ENCODE results near the gene EDNRA.

The EDNRA gene

DNA sequence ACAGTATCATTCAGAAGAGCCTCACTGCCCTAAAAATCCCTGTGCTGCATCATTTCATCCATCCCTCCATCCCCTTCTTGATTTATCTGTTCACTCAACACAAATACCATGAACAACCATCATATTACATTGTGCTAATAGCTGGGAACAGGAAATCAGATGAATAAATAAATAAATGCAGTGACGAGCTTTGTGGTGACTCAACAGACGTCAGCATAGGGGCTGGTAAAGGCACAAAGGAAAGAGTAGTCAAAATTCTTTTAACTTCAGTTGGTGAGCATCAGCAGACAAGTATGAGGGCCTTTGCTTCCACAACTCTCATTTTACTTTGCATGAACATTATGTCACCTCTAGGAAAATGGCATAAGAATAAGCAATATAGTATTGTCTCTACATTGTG is 65.5 kb downstream of the EDNRA start:
- DNase-seq = no peak

DNA sequence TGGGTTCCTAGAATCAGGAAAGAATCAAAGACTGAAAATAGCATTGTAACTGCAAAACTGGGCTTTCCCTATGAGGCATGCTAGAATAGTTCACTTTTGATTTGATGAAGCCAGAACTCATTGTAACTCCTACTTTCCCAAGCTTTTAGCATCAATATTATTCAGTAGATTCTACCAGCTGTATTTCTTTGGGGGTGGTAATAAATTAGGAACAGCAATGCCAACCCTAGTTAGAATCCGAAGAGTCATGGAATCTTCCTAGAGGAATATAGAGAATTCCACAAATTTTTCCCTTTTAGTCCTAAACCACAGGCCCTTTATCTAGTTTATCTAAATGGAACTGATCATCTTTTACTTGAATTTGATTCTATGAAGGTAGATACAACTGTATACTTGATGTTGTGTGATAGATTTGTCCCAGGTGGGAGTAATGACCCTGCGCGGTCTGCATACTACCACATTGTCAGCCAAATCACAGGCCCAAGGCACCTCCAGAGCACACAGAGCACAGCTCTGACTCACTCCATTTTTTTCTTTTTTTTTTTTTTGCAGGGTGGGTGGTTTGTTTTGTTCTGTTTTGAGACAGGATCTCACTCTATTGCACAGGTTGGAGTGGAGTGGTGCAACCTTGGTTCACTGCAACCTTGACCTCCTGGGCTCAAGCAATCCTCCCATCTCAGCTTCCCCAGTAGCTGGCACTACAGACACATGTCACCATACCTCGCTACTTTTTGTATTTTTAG is 66.6 kb downstream of the EDNRA start:
- no peak for DNase-seq

DNA sequence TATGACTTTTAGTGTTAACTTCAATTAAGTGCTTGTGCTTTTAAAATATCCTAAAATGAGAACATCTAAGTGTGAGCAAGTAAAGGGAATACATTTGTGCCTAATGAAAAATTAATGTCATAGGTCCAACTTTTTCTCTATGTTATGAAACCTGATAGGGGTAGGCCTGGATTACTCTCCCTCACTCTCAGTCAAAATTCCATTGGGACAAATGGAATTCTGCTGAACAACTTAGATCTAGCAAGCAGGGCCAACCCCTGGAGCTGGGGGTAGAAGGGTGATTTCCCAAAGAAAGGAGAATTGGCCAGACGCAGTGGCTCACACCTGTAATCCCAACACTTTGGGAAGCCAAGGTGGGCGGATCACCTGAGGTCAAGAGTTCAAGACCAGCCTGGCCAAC is 67.4 kb downstream of the EDNRA start:
- DNase-seq = no peak

DNA sequence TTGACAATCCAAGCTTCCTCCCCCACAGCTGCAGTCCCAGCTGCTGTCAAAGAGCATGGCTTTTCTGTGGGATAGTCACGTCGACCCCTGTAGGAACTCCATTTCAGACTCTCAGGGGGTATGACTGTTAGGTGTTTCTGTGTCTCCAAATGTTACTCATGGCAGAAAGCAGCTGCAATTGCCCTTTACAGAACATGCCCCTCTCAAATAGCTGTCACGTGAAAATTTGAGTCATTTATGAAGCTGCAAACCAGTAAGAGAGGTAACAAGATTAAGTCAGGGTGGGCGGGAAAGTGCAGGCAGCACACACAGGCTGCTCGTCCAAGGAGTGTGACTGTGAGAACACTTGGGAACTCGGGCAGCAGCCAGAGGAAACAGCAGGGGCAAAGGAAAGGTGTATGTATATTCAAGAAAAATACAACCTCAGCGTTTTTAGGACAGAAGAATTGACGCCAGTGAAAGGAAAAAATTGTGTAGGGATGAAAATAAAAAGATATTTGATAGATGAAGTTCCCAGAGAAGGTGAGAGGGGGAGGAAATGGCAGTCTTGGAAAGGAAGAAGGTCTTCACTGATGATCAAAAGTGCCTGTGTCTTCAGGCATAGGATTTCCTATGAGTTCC is 69.8 kb downstream of the EDNRA start:
- no peak for DNase-seq

DNA sequence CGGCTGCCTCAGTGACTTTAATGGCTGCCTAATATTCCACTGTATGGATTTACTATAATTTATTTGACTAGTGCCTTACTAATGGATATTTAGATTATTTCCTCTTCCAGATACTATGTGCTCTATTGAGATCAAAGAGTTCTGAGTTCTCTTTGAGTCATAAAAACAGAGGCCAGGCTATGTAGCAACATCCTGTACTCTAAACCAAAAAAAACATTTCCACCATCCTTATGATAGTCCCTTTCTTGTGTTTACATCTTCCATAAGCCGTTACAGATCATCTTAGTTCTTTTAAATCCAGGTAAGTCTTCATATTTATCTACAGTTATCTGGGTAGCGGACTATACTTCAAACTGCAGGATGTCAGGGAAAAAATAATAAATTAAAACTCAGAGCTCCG is 79.7 kb downstream of the EDNRA start:
- DNase-seq = no peak

DNA sequence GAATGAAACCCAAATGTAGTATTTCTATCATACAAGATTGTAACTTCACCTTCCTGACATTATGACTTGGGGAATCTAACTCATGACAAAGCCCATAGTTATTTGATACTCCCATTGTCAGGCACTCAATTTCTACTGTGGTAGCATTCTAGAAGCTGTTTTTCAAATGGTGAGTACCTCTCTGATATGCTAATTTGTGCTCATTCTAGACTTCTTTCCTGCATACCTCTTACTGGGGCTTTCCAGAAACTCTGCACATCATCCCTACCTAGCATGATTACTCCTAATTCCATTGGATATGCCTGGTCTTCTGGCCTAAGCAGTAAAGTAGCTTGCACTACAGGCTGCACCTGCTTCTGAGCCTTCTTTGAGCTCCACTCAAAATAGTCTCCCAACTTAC is 85.9 kb downstream of the EDNRA start:
- no peak for DNase-seq

DNA sequence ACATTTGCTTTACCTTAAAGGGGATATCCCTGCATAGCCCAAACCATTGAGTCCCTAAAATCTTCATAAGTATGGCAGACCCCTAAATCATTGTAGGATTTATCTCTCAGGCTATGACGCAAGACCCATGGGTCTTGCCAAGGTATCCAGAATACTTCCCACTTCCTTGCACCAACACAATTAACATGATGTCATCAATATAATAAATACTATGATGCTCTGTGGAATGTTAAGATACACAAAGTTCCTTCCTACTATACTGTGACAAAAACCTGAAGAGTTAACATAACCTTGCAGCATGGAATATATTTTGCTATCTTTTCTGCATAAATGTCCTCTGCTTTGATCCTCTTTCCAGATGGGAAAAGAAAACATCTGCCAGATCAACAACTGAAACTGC is 86.4 kb downstream of the EDNRA start:
- no peak for DNase-seq

DNA sequence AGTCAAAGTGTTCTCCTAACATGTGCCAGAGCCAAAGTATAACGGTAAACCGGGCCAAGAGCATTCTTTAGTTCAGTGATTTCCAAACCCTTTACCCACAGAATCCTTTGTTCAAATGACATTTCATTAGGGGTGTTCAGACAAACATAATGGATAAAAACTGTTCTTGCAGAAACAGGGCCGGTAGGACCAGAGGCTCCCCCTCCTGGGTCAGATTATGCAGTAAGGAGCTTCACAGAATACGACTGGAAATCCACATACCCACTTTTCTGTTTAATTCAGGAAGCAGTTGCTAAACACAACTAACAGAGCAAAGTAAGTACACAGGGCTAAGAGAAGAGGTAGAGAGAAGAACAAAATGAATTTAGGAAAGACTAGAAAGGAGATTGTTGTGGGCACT is 89.7 kb downstream of the EDNRA start:
- DNase-seq = no peak

DNA sequence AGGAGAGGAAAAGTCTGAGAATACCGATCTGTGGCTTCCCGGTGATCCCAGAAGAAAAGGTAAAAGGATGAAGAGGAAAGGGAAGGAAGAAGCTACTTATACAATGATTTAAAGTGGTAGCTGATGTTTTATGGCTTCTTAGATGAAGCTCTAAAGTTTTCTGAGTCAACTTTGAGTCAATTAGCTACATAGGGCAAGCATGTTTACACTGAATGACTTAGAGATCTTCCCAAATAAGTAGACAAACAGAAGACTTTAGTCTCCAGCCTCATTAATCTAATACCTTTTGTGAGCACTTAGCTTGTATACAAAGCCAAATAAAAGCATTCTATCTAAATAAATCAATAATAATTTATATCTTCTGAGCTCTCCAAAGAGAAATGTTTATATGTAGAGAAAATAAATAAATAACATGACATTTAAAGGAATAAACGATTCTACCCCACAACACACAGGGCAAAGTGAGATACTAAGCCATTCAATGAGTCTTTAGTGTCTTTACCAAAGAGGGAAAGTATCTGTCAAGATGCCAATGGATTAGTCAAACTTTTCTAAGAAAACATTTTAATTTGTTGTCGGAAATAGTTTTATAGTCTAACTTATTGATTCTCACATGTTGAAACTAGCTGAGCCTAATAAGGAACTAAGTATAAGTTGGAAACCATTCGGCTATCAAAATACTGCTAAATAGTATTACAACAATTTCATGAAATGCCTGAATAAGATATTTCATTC is 90.3 kb downstream of the EDNRA start:
- no peak for DNase-seq

DNA sequence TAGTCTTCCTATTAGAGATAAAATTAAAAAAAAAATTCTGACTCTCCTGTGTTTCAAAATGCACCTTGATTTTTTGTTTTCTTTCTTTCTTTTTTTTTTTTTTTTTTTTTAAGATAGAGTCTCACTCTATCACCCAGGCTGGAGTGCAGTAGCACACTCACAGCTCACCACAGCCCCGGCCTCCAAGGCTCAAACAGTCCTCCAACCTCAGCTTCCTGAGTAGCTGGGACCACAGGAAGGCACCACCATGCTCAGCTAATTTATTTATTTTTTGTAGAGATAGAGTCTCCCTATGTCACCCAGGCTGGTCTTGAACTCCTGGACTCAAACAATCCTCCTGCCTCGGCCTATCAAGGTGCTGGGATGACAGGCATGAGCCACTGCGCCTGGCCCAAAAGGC is 95.2 kb downstream of the EDNRA start:
- no peak for DNase-seq

DNA sequence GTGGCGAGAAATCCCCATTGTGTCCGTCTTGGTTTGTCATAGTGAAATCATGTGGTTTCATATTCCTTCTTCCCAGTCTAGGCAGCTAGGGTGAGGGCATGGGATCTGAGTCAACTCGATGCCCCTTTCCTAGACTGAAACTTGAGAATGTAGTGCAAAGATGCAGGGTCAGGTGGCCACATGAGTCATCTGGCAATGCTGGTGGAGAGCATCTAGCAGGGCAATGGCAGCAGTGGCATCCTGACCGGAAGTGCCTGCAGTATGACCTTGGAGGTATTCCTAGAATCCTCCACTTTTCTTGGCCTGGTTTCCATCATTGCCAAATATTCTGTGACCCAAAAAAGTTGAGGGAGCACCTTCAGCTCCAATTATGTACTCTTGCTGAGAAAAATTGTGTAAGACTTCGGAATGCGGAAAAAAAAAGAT is 97.2 kb downstream of the EDNRA start:
- no peak for DNase-seq

DNA sequence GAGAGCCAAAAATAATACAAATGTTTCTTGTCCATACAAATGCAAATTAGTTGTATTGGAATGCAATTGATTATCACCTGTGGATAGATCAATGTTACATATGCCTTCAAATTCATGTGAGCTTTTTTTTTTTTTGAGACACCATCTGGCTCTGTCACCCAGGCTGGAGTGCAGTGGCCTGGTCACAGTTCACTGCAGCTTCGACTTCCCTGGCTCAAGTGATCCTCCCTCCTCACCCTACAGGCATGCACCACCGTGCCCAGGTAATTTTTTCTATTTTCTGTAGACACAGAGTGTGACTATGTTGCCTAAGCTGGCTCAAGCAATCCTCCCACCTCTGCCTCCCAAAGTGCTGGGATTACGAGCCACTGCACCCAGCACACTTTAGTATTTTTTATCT is 97.7 kb downstream of the EDNRA start:
- no peak for DNase-seq

DNA sequence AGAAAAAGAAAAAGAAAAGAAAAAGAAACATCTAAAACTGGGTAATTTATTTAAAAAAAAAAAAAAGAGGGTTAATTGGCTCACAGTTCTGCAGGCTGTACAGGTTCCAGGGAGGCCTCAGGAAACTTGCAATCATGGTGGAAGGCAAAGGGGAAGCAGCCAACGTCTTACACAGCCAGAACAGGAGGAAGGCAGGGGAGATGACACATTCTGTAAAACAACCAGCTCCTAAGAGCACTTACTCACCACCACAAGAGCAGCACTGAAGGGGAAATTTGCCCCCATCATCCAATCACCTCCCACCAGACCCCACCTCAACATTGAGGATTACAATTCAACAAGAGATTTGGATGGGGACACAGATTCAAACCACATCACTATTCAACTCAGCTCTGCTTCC is 99.5 kb downstream of the EDNRA start:
- no peak for DNase-seq

DNA sequence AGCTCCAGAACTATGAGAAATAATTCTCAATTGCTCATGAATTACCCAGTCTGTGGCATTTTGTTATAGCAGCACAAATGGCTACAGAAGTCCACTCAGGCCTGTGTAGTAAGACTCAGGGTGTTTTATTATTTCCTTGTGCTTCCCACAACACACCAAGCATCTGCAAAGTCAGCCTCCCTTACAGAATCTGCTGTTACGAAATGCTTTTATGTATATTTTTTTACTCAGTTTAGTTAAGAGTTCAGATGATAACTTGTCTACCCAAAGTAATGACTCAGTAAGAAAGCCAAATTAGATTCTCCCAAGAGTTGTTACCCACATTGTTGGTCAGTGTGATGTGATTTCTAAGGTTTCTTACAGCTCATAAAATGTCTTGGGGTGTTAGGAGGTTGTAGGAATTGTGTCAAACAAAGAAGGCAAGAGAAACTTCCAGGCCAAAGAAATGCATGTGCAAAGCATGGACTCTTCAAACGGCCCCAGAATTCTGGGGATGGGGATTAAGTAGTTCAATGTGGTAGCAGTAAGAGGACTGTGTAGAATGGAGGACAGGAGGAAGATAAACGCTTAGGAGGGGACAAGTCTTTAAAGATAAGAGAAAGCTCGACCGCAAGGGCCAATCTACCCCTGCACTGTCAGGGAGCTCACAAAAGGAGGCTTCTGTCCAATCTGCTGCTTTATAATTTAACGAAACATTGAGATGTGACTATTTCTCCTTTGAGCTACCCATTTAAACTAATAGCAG is 100.9 kb downstream of the EDNRA start:
- no peak for DNase-seq

DNA sequence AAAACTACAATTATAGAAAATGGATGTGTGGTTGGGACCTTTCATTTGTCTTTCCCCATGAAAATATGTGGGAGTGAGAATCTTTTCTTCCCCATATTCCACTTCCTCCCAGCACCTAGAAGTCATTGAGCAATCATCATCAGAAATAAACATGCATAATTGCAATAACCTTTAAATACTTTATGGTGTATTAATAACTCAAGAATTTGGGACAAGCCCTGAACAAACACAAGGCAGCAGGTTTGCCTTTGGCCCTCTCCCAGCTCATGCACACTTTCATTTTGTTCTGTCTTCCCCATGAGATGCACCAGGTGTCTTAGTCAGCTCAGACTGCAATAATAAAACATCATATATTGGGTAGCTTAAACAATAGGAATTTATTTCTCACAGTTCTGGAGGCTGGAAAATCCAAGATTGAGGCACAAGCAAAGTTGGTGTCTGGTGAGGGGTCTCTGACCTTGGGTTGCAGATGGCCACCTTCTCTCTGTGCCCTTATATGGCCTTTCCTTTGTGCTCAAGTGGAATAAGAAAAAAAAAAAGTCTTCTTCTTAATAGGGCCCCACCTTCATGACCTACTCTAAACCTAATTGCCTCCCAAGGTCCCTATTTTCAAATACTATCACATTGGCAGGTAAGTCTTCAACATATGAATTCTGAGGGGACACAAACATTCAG is 101.6 kb downstream of the EDNRA start:
- DNase-seq = no peak

DNA sequence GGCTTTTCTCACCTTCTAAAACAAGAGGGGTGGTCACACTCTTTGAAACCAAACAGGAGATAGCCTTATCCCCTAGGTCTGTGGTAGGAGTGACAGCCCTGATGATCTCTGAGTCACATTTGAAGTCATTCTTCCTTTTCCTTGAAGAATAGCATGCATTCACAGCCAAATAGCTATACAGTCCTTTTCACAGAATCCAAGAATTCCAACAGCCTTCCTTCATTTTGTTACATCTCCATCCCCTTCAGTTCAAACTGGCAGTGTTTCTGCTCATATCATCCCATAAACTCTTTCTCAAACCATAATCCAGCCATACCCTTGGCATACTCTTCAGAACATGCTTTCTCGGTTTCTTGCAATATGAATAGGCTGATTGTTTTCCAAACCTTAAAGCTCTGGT is 103.0 kb downstream of the EDNRA start:
- no peak for DNase-seq

DNA sequence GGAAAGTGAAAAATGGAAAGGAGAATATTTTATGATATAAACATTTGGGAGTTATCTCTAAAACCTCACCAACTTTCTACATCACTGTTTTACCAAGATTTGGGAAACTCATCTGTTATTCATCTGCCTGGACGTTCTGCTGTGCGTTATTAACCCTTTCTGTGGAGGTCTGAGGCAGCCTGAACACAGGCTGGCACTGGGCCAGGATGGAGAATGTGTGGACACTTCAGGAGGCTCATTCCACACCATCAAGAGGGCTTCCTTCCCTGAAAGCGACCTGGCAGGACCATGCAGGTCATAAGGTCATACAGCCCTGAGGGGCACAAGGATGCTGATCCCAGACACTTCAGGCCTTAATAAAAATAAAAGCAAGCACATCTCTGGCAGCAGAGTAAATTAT is 105.1 kb downstream of the EDNRA start:
- no peak for DNase-seq

DNA sequence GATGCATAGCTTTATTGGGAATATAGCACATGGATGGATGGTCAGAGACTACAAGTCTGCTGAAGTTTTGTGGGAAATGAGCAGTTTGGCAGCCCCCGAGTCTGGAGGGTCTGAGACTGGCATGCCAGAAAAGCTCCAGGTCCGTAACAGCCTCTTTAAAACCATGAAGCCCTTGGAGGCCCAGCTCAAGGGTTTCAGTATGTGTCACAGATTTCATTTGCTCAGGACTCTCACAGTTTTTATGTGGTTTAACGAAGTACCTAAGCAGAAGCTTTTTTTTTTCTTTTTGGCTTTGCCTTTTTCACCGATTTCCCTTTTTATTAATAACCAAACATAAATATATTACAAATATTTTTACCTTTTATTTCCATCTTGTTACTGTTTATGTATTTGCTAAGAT is 105.7 kb downstream of the EDNRA start:
- no peak for DNase-seq

DNA sequence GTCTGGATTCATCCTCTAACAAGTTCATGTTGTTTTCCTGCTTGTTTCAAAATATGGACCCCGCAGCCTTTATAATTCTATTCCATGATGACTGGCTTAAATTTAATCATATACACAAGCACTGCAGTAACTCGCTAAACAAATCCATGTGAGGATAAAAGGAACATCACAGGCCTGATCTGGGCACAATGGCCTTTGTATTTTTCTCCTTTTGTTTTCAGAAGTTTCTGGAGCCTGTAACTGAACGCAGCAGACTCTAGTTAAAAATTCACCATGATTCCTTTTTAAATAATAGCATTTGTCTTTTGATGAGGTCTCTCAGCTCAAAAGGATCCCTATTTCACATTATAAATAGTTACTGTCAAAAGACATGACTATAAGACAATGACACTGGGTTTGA is 106.1 kb downstream of the EDNRA start:
- no peak for DNase-seq

DNA sequence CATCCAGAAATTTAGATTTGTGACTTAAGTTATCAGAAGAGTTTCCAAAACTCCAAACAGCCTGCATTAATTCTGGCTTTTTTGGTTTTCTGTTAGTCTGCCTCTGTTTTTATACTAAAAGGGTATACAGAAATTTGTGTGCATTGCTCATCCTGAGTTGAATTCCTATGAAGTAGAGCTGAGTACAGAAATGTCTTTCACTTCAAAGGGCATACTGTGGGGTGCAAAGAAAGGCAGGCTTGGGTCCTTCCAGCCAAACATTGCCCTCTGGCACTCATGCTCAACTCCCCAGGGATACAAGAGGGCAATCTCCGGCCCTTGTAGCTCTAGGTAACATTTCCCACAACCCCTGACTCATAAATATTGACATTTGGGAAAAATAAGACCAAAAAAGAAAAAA is 108.7 kb downstream of the EDNRA start:
- no peak for DNase-seq

DNA sequence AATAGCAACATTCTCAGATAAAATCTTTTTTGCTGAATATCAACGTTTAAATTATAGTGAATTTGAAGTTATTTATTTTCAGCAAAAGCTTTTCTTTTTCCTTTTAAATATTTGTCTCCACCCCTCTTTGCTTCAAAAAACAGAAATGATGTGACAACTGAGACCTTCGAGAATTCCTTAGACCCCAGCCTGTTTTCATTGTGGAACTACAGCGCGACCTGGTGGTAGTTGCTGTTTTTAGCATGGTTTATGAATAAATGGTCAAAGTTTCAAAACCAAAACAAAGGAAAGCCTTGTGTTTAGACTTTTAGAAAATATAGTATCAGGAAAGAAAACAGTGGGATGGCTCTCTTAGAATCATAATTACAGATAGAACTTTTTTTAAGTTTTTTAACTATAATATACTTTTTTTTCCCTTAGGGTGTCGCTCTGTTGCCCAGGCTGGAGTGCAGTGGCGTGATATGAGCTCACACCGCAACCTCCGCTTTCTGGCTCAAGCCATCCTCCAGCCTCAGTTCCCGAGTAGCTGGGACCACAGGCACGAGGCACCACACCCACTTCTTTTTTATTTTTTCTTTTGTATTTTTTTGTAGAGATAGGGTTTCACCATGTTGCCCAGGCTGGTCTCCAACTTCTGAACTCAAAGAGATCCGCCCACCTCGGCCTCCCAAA is 109.5 kb downstream of the EDNRA start:
- DNase-seq = no peak

DNA sequence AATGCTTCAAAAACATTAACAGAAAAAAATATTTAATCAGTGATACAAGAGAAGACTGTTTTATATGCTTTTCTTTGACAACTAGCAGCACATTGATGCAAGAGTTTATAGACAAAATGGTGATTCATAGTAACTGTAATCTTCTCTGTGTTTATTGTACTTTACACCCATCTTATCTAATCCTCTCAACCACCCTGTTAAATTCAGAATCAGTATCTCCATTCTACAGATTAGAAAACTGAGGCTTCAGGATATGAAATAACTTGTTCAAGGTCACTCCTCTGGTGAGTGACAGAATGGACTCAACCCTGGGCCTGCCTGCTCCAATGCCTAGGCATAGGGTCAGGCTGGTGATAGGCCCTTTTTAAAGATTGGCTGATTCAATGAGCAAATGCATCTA is 110.2 kb downstream of the EDNRA start:
- DNase-seq = no peak
